GM19043 (cell line): ENCODE results near the gene COL4A4.
A peak's percentile ranks its signal among the peaks of the same experiment; 100 is the strongest.

Experiments used
- ATAC-seq: cut with Tn5 transposase; IDR thresholded peaks from one replicate; pipeline ENCODE4 v1.9.1; 2021; ENCODE audit warnings: low read depth; ENCODE audit not compliant: unreplicated experiment

The COL4A4 gene

DNA sequence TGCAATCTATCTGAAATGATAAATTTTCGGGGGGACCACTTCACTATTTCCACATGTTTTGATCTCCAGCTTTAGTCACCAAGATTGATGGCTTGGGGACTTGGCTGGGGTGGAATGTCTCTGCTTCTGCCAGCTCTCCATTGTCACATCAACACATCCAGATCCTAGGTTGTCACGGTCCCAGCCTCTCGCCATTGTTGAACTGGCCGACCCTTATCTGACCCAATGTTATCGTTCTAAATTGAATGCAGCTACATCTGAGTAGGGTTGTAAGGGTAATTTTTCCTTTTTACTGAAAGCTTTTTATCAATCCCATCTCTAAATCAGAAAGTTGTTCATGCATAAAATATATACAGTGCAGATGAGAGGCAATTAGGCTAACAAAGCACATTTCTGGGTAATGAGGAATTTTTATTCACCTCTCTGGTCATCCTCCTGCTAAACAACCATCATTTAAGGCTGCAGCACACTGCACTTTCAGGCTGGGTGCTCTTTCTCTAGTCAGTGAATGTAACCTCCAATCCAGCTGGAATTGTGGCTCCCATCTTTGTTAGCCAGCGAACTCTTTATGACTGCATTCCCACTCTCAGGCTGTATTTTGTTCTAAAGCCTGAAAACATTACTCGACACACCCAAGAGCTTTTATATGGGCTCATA is 128.2 kb downstream of the COL4A4 start:
- ATAC-seq = no peak

DNA sequence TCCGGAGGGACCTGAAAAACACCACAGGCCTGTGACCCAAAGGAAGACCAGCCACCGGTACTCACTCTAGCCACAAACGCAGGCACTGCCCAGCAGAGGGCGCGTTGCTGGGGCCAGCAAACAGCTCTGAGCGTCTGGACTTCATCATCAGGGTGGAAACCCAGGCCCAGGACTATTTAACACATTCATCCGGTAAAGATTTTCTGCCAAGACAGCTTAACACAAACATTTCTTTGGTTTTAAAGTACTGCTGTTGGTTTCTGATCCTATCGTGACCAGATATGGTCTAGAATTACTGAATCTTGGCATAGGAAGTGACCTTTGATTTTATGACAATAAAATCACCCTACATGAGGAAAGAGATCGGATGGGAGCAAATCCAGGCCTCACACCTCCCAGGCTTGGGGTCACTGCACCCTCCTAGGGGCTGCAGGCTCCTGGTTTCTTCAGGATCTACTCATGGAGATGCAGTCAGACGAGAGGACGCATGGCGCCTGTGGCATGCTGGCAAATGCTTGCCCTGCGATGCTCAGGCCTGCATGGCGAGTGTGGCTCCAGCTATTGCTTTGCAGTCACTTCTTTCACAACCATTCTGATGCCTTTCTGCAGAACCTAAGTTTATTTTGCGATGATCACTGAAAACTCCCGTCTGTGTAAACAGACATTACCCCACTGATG is 130.4 kb downstream of the COL4A4 start:
- ATAC-seq = peak; percentile 78

DNA sequence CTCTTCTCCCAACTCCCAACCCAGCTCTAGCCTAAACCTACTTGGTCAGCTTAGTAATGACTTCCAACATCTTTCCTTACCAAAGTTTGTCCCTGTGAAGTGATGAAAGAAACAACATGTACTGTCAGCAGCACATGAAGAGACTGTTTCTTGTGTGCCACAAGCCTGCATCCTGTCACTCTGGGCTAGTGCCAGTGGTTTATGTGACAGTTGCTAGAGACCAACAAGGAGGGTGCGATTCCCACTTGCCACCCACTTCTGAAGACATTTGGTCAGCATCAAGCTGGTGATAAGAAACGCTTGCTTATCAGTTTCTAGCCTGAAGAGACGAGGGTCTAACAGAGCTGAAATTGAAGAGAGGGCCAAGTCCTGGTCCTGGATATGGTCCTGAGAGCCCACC is 132.6 kb downstream of the COL4A4 start:
- ATAC-seq = no peak

DNA sequence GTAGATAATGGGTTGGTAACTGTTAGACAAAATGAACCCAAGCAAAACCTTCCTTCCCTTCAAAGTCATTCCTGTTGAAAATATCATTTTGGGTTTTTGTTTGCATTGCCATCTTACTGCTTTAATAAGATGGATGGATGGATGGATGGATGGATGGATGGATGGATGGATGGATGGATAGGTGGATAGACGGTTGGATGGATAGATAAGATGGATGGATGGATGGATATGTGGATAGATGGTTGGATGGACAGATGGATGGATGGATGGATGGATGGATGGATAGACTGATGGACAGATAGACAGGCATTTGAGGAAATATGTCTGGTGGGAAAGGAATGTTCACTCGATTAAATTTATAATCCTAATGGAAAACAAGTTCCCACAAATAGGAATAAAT is 133.2 kb downstream of the COL4A4 start:
- no peak for ATAC-seq

DNA sequence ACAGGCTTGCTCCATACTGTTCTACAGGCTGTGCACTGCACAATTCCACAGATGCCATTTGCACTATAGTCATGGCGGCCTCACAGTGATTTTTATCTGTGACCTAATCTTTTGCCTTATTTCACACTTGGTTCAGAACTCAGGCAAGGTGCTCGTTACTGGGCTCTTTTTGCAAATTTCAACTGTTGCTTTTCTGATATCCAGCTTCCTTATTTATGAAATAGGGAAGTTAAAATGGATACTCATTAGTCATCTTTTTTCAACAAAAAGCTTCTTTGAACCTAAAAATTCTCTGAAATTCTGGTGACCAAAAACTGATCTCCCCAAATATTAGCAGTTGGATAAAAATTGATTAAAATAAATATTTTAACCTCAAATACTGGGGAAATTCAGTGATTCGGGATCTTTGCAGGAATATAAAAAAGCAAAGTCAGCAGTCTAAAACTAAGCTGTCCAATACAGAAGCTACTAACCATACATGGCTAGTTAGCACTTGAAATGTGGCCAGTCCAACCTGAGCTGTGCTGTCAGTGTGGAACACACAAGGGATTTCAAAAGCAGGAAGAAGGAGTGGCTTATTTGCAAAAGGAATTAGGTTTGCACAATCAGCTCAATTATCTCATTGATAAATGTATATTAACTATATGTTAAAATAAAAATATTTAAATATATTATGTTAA is 134.4 kb downstream of the COL4A4 start:
- no peak for ATAC-seq

DNA sequence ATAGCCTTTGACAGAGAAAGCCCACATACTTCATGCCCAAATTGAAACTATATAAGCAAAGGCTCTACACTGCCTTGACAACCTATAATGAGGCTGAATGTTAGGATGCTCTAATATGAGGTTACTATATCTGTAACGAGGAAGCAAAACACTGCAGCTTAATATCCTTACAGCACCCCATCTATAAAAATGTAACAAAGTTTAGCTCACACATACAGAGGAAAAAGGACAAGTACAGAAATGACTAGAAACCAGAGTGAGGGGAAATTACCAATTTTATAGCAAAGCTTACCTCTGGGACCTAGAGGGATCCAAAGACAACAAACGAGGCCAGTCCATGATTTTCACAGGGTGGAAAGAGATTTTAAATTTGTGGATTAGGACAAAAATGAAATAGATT is 138.5 kb downstream of the COL4A4 start:
- peak; percentile 66 for ATAC-seq

DNA sequence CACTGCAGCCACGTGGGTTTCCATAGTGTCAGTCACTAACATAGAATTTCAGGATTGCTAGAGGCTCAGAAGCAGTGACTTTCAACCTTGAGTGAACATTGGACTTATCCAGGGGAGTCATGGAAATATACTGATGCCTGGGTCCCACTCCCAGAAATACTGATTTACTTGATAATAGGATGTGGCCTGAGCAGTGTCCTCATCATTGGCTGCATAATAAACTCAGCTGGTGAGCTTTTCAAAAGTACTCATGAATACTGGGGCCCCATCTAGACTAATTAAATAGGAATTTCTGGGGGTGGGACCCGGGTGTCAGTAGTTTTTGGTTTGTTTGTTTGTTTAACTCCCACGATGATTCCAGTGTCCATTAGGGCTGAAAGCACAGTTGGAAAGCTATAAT is 141.4 kb downstream of the COL4A4 start:
- no peak for ATAC-seq

DNA sequence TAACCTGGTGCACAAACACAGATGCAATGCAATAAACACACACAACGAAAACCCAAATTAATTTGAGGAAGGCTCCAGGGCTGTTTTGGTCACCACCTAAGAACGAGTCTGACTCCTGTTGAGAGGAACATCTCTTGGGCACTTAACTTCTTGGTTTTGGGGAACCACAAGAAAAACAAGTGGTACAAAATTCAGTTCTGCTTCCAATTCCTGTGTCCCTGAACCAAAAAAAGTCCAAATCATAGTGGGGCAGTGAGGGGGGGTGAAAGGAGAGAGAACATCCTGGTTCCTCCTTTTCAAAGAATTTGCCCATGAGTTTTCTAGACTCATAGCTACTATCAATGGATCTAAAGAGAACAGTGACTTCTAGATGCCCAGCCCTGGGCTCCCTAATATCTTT is 143.6 kb downstream of the COL4A4 start:
- no peak for ATAC-seq

DNA sequence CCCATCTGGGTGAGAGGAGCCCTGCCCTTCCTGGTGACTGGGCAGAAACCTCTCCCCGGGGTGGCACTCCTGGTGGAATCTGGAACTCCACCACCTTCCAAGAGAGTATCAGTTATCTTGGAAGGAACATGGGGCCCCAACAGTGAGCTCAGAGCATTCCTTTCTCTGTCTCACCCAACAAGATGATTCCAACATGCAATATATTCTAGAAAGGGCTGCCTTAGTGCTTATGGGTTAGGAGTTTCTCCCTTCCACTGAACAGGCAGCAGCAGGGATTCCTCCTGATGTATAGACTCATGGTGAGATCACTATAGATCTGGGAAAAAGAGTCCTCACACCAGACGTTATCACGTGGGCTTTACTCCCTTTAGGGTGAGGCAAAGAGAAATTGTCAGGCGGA is 147.1 kb downstream of the COL4A4 start:
- ATAC-seq = no peak

DNA sequence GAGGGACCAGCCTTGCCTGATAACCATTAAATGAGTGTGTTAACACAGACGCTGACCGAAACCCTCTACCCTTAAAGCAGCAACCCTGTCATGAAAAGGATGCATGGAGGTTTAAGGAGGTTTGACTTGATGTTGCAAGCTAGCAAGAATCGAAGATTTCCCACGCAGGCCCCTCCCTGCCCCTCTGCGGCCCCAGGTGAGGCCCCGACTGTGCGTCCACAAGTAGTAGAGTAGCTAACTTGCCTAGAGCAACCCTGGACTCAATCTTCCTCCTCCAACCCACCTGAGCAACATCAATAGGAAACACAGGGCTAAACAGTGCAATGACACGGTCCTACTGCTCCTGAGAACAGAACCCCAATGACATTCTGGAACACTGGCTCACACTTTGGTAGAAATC is 150.1 kb downstream of the COL4A4 start:
- no peak for ATAC-seq

DNA sequence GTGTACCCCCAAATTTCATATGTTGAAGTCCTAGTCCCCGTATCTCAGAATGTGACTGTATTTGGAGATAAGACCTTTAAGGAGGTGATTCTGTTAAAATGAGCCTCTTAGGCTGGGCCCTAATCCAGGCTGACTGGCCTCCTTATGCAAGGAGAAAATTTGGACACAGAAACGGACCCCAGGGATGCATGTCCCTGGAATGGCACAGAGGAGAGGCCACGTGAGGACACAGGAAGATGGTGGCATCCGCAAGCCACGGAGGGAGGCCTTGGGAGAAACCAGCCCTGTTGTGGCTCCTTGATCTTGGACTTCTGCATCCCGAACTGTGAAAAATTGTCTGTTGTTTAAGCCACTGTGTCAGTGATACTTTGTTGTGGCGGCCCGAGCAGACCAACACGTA is 150.7 kb downstream of the COL4A4 start:
- no peak for ATAC-seq

DNA sequence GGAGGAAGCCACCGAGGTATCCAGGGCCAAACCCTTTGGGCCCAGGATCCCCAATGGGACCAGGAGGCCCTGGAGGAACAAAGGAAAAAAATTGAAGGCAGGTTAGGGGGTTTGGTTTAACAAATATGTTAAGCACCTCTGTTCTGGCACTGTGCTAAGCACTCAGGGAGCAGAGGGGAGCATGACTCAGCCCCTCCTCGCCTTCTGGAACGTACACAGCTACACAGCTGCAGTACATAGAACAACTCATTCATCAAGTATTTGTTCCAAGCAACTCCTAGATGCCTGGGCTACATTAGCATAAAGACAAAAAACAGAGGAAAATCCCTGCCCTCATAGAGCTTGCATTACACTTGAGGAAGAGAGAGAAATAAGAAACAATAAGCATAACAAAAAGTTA is 153.6 kb downstream of the COL4A4 start:
- no peak for ATAC-seq

DNA sequence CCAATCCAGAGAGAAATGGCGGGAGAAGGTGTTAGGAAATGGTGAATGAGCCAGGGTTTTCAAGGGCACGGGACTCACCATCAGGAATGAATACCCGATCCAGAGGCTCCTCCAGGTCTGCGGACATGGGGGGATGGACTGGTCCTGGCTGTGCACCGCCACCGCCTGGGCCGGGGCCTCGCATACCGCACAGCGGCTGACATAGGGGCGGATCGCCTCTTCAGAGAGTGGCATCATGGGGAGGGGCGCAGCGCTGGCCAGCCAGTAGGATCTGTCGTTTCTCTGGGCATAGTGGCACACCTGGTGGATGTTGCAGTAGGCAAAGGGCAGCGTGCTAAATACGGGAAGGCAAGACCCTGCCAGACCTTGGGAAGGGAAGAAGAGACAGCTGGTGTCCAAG is 156.1 kb downstream of the COL4A4 start:
- no peak for ATAC-seq

DNA sequence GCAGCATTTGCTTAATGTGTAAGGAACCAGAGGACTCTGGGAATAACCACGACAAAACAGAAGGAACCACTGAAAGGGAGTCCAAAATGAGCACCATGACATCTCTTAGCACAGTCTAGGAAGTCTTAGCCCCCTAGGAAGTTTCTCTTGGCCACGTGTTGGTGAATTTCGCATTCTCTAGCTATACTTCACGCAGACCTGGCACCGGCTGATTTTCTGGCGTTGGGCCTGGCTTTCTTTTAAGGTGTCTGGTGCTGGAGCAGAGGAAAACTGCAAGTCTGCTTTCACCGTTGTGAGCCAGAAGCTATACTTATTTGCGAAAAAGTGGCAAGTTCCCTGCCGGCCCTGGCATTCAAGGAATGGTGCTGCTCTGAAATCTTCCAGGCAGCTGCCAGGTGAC is 156.9 kb downstream of the COL4A4 start:
- ATAC-seq = no peak

DNA sequence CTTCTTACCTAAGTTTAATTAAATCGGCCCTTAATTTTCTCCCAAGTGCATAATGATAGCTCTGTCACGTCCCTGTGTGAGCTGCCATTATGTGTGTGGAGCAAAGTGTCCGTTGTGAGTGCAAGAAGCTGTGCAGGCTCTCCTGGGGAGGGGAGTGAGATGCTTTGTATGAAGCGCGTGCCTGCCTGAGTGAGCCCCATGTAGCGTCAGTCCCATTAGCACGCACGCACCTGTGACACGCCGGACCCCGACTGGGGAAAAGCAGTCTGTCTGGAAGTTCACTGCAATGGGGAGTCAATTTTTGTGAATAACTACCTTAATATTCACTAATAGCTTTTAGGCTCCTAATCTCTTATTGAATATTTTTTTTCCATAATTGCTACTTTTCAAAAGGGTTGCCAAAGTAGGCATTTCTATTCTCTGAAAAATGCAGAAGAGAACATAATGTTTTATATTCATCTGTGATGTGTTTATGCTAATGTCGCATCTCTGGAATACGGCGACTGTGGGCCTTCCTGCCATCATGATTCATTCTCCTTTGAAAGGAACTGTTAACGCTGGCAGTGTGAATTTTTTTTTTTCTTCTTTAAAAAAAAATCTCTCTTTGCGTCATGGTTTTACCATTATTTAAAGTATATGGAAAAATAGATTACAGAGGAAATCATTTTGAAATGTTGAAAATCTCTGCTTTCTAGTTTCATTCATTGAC is 157.7 kb downstream of the COL4A4 start:
- ATAC-seq = no peak

DNA sequence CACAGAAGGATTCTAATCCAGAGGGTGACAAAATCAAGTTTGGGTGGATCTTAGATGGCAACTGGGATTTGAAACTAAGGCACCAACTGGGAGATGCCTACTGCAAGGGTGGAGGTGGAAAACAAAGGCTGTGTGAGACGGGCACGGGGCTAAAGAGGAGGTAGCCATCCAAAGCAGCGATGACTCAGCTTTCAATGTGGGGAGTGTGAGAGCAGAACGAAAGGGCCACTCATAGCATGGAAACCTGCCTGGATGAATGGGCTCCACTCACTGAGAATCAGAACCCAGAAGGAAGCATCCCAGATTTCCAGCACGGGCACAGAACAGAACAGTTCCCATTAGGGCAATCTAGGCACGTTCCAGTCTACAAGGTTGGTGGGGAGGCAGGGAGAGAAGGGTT is 159.5 kb downstream of the COL4A4 start:
- ATAC-seq = no peak

DNA sequence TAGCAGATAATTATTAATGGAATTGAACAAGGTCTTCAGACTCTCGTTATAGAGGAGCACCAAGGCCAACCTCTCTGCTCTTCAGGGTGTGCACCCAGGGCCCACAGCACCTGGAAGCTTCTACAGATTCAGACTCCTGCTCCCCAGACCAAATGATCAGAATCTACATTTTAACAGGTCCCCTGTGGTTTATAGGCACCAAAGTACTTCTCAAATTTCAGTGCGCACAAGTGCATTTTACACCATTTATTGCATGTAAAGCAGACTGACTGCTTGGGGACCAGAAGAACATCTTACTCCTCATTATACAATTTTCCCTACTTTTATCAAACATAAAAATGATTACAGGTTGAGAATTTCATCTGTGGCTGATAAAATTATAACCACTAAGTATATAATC is 163.9 kb downstream of the COL4A4 start:
- ATAC-seq = no peak

DNA sequence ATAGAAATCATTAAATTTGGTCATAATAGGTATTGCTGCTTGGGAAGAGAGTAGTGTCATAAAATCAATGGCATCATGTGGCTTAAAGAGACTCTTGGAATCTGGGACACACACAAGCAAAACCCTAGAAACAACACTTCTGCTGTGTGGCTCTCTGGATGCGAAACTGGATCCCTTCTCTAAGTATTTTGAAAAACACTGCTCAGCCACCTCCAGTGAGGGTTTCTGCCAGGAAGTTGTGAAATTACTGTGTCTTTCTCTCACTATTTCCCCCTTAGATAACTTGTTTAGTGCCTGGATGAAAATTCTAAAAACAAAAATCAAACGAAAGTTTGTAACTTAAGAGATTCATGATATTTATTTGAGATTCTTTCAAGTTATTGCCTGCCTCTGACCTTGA is 164.3 kb downstream of the COL4A4 start:
- ATAC-seq = no peak

DNA sequence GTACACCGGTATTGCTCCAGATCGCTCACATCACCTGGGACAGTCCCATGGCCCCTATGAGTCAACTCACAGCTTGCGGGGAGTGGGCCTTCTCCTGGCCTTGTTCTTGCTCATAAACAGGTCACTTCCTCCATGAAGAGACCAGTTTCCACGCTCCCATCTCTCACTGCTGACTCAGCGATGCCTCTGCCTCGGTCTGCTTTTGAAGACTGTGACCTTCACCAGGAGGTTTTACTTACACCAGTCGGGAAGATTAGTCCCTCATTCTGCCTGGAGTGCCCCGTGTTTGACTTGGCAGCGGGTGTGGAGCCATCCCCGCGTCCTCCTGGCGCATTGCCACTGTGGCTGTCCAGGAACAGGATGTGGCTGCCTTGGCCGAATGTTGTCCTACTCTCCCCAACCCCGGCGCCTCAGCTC is 168.4 kb downstream of the COL4A4 start:
- no peak for ATAC-seq

DNA sequence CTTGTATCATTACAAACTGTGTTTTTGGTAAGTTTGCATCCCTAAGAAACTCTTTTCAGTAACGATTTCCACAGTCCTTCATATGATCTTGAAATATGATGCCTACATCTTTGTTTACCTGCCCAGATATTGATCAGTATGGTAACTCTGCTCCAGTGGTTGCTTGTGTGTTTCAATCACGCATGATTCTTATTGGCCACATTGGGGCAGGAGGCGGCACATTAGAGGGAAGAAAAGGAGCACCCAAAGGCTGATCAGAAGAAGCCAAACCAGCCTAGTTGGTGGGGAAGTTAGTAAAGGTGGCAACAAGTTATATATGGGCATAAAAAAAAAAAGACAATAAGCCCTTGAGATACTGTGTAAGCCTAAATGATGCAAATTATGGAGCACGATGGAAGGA is 169.2 kb downstream of the COL4A4 start:
- ATAC-seq = no peak

DNA sequence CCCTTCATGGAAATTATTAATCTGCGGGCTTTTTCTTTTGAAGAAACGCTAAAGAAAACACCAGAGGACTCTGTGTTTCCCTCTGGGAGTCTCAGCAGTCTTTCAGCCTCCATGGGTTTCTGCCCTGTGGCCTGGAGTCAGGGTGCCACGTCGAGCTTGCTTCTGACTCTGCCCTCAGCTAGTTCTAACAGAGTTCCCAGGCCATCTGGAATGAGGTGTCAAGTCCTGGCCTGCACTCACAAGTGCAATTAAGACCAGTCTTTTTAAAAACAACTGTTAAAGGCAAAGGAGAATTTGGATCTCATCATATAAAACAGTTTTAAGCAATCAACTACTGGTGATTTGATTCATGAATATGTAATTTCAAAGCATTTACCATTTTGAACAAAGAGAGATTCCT is 170.8 kb downstream of the COL4A4 start:
- no peak for ATAC-seq
